Mucosa of descending colon (tissue), 3 donors: ENCODE results near the gene SYTL3. TPM values are rescaled to one million over a fixed set of nuclear protein-coding genes. Genes with fewer than 3 reads are reported as not detected.

Experiments used
- ATAC-seq: fragments of 200-7000 bp; cut with Tn5 transposase; one replicate; pipeline ENCODE4 v1.9.1; 2020; ENCODE audit warnings: mild to moderate bottlenecking, moderate library complexity
- DNase-seq, 3 donors: peaks; one replicate each; pipeline ENCODE4 v3.0.0-alpha.2; 2020
- H3K36me3 ChIP-seq: fragments of 200-600 bp; one replicate; pipeline ENCODE4 v1.8.0; 2021; ENCODE audit warnings: low read depth, mild to moderate bottlenecking
- H3K4me1 ChIP-seq: fragments of 200-600 bp; one replicate; pipeline ENCODE4 v1.8.0; 2021; ENCODE audit warnings: low read depth, mild to moderate bottlenecking
- H3K4me3 ChIP-seq: fragments of 200-600 bp; one replicate; pipeline ENCODE4 v1.8.0; 2021; ENCODE audit warnings: mild to moderate bottlenecking
- H3K9me3 ChIP-seq: fragments of 200-600 bp; one replicate; pipeline ENCODE4 v1.8.0; 2021; ENCODE audit warnings: mild to moderate bottlenecking
- intact Hi-C, 2 donors: fragments of 100-400 bp; cut with DNase I in 1 of 2; cut with micrococcal nuclease in 1 of 2; formaldehyde crosslinking; loops; one replicate each; pipeline versions ENCODE4 v1.11.0 to v1.11.1; 2022; cut with DNase I, micrococcal nuclease
- total RNA-seq, 3 donors: library from RNA; stranded (reverse); fragmentation: NEBNext Ultra II Directional in 2 of 3; extraction: Animal tissue kit (Norgen Biotek cat#: 25700) in 2 of 3; gene quantifications; one replicate each; pipeline versions ENCODE4 v1.2.1 to v1.2.4, GENCODE V29; 2021 to 2023
- TF ChIP-seq, protein P1 (sequence below): fragments of 200-600 bp; IDR thresholded peaks from one replicate; pipeline ENCODE4 v1.8.0; 2022; ENCODE audit warnings: antibody characterized with exemption, mild to moderate bottlenecking
- donor health status: DM: no; HTN: no; CAD: no; lungs with moderate emphysema.
- donor health status: DM: no; HTN: no; CAD: no.
- donor health status: DM: no; HTN: yes; CAD: no.

Gene SYTL3
- total RNA-seq, 3 donors from 2014 or later = 2.8 to 4.7 (median 4.4) TPM

DNA sequence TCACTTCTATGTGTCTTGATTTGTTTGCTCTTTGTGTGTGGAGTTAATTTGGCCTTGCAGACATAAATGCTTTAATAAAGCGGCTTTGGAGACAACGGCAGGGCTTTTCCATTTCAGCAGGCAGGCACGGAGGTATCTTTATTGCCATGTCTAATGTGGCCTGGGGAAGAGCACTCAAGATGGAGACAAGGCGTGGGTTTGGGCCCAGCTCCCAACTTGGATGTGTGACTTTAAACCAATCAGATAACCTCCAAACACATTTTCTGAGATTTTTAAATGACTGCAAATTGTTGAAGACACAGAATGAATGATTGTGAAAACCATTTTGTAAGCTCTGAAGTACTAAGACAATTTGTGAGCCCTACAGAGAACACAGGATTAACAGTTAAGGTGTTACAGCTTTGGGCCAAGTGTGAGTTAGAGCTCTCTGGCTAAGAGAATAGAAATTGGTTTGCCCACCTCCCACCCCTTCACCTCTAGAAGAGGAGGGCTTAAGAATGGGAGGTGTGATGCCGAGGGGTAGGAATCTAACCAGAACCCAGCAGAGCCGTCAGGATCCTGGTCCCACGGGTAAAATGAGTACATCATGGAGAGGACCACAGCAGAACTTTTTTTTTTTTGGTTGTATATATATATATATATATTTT lies 14.3 kb upstream of the SYTL3 start:
- H3K9me3 ChIP-seq = no peaks in the 10 kb centered on the region
- no peak for ATAC-seq
- TF ChIP-seq, protein P1, sequence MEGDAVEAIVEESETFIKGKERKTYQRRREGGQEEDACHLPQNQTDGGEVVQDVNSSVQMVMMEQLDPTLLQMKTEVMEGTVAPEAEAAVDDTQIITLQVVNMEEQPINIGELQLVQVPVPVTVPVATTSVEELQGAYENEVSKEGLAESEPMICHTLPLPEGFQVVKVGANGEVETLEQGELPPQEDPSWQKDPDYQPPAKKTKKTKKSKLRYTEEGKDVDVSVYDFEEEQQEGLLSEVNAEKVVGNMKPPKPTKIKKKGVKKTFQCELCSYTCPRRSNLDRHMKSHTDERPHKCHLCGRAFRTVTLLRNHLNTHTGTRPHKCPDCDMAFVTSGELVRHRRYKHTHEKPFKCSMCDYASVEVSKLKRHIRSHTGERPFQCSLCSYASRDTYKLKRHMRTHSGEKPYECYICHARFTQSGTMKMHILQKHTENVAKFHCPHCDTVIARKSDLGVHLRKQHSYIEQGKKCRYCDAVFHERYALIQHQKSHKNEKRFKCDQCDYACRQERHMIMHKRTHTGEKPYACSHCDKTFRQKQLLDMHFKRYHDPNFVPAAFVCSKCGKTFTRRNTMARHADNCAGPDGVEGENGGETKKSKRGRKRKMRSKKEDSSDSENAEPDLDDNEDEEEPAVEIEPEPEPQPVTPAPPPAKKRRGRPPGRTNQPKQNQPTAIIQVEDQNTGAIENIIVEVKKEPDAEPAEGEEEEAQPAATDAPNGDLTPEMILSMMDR = no peak
- peaks cover 18% of the 10 kb centered on the region for H3K4me1 ChIP-seq
- intact Hi-C loops = no loop called here
- H3K4me3 ChIP-seq = no peak overlapping the region
- no peaks in the 10 kb centered on the region for H3K36me3 ChIP-seq
- DNase-seq = peak in 1 of 3 donors; percentile 3

DNA sequence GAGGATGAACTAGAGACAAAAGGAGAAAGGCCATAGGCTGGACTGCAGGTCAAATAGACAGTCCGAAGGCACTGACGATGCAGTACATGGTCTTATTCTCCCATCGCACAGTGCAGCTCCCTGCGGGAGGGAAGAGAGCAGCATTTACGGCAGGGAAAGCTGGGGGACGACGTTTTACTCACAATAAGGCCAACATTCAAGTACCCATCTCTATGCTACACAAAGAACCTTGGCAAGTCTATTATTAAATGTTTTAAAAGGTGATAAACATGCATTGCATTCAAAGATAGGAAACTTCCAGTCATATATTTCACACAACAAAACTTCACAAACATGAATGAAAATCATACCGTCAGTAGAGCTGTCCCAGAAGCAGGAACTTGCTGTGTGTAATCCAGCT lies 13.1 kb upstream of the SYTL3 start:
- Histone ChIP-seq H3K9me3 (no peaks in the 10 kb centered on the region), H3K4me3 (no peak overlapping the region), H3K4me1 (peaks cover 8% of the 10 kb centered on the region), H3K36me3 (no peaks in the 10 kb centered on the region)
- intact Hi-C loops = no loop called here
- TF ChIP-seq, protein P1 = no peak
- DNase-seq (peak in 1 of 3 donors; percentile 5), ATAC-seq (no peak)

DNA sequence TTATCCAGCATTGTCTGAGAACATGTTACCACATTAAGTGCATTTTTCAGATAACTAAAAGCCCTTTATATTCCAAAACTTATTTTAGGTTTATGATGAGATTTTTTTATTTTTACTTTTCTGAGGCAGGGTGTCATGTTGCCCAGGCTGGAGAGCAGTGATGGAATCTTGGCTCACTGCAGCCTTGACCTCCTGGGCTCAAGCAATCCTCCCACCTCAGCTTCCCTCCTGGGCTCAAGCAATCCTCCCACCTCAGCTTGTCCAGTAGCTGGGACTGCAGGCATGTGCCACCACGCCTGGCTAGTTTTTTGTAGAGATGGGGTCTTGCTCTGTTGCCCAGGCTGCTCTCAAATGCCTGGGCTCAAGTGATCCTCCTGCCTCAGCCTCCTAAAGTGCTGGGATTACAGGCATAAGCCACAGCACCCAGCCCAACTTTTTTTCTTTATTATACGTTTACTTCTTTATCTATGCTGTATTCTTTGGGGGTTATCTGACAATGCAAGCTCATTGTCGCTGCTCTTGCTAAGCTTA lies 11.5 kb upstream of the SYTL3 start:
- intact Hi-C loops = no loop called here
- no peak for ATAC-seq
- DNase-seq = peak in 1 of 3 donors; percentile 13
- TF ChIP-seq, protein P1 = no peak
- Histone ChIP-seq H3K4me3 (no peak overlapping the region), H3K4me1 (peaks cover 15% of the 10 kb centered on the region), H3K36me3 (no peaks in the 10 kb centered on the region), H3K9me3 (no peaks in the 10 kb centered on the region)

DNA sequence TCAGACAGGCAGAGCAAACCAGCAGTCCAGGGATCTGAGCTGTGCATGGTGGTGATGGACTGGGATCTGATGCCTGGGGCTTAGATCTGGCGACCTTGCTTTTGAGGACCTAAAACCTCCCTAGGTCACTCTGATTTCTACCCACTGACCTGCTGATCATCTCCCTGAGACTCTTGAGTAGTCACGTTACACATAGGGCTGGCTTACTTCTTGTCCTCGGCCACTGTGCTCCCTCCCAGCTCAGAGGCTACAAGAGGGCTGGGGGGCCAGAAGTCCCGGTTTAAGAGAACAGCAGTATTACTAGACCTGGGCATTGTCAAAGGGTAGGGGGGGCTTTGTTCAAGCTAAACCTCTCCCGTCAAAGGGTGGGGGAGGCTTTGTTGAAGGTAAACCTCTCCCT lies 10.8 kb upstream of the SYTL3 start:
- H3K9me3 ChIP-seq = no peaks in the 10 kb centered on the region
- H3K36me3 ChIP-seq = no peaks in the 10 kb centered on the region
- intact Hi-C loops = no loop called here
- no peak overlapping the region for H3K4me3 ChIP-seq
- ATAC-seq (no peak), DNase-seq (peak in 1 of 3 donors; percentile 5)
- peaks cover 16% of the 10 kb centered on the region for H3K4me1 ChIP-seq
- TF ChIP-seq, protein P1 = no peak

DNA sequence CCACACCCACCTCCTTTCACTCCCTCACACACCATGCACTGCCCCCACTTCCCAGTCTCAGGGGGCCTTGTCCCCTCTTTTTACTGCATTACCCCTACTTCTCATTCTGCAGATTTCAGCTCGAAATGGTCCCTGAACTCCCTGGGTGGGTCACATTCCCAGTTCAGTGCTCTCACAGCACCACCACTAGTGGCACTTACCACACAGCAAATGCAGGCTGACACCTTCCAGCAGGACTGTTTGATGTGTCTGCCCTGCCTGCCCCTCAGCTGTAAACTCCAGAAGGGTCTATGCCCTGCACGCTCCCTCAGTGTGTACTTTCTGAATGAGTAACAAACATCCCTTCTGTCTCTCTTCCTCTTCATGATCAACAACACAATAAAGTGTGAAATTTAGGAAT lies 9.3 kb upstream of the SYTL3 start:
- intact Hi-C loops = no loop called here
- TF ChIP-seq, protein P1 = no peak
- DNase-seq (peak in 1 of 3 donors; percentile 16), ATAC-seq (no peak)
- peaks cover 16% of the 10 kb centered on the region for H3K4me1 ChIP-seq
- H3K9me3 ChIP-seq = no peaks in the 10 kb centered on the region
- no peaks in the 10 kb centered on the region for H3K36me3 ChIP-seq
- H3K4me3 ChIP-seq = no peak overlapping the region
